ENCODE results near the gene EFHD1. TPM values are rescaled to one million over a fixed set of nuclear protein-coding genes. Genes with fewer than 3 reads are reported as not detected.

The EFHD1 gene
- total and polyA plus RNA-seq, 2 of the 13 experiments (the other 11 are each of a cell fraction or from before 2014, with no cell fraction given) = 0.09 TPM; not detected in 1

GRCh38 chr2:232633413-232634205 lies at the start of gene EFHD1 (continued):
- peak; percentile 26; the same call in 1 of the 2 replicates for TF ChIP-seq ARID5B (CRISPR knock-in tag; IDR thresholded peaks at IDR 0.05)
- TF ChIP-seq ZNF562 (CRISPR knock-in tag; IDR thresholded peaks at IDR 0.05; ENCODE audit: borderline replicate concordance) = peak; percentile 91; the same call in 1 of the 2 replicates
- 0 out of 2 replicates have a peak, but pooled peaks have one; percentile 22 for TF ChIP-seq POGZ (CRISPR knock-in tag; IDR thresholded peaks at IDR 0.05)
- TF ChIP-seq, protein P1, sequence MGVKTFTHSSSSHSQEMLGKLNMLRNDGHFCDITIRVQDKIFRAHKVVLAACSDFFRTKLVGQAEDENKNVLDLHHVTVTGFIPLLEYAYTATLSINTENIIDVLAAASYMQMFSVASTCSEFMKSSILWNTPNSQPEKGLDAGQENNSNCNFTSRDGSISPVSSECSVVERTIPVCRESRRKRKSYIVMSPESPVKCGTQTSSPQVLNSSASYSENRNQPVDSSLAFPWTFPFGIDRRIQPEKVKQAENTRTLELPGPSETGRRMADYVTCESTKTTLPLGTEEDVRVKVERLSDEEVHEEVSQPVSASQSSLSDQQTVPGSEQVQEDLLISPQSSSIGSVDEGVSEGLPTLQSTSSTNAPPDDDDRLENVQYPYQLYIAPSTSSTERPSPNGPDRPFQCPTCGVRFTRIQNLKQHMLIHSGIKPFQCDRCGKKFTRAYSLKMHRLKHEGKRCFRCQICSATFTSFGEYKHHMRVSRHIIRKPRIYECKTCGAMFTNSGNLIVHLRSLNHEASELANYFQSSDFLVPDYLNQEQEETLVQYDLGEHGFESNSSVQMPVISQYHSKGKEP (CRISPR knock-in tag; IDR thresholded peaks at IDR 0.05) = peak; percentile 88; the same call in 1 of the 2 replicates
- peak; percentile 96; the same call in 1 of the 2 replicates for TF ChIP-seq IRF1 (CRISPR knock-in tag; IDR thresholded peaks at IDR 0.05; ENCODE audit: low read depth)
- TF ChIP-seq AHR (CRISPR knock-in tag; IDR thresholded peaks at IDR 0.05) = peak; percentile 71; the same call in 1 of the 2 replicates
- TF ChIP-seq, protein P2, sequence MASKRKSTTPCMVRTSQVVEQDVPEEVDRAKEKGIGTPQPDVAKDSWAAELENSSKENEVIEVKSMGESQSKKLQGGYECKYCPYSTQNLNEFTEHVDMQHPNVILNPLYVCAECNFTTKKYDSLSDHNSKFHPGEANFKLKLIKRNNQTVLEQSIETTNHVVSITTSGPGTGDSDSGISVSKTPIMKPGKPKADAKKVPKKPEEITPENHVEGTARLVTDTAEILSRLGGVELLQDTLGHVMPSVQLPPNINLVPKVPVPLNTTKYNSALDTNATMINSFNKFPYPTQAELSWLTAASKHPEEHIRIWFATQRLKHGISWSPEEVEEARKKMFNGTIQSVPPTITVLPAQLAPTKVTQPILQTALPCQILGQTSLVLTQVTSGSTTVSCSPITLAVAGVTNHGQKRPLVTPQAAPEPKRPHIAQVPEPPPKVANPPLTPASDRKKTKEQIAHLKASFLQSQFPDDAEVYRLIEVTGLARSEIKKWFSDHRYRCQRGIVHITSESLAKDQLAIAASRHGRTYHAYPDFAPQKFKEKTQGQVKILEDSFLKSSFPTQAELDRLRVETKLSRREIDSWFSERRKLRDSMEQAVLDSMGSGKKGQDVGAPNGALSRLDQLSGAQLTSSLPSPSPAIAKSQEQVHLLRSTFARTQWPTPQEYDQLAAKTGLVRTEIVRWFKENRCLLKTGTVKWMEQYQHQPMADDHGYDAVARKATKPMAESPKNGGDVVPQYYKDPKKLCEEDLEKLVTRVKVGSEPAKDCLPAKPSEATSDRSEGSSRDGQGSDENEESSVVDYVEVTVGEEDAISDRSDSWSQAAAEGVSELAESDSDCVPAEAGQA (IDR thresholded peaks at IDR 0.05; ENCODE audit: low read depth) = no peak
- TF ChIP-seq, protein P2 (CRISPR knock-in tag; IDR thresholded peaks at IDR 0.05; ENCODE audit: borderline replicate concordance) = peak; percentile 83; the same call in 1 of the 2 replicates

All from HepG2 (cell line).